NCI-H774 (cell line): Measurements from ENCODE around the gene DDHD1.
"Not testable (repeated sequence)": the region's sequence is repeated elsewhere in the genome, so short reads cannot be mapped to it uniquely, and the experiment has no call there.

Experiments
- DNase-seq: peaks from one replicate; lab custom pipeline; 2025; lab: John Stamatoyannopoulos, UW

The DDHD1 gene

DNA sequence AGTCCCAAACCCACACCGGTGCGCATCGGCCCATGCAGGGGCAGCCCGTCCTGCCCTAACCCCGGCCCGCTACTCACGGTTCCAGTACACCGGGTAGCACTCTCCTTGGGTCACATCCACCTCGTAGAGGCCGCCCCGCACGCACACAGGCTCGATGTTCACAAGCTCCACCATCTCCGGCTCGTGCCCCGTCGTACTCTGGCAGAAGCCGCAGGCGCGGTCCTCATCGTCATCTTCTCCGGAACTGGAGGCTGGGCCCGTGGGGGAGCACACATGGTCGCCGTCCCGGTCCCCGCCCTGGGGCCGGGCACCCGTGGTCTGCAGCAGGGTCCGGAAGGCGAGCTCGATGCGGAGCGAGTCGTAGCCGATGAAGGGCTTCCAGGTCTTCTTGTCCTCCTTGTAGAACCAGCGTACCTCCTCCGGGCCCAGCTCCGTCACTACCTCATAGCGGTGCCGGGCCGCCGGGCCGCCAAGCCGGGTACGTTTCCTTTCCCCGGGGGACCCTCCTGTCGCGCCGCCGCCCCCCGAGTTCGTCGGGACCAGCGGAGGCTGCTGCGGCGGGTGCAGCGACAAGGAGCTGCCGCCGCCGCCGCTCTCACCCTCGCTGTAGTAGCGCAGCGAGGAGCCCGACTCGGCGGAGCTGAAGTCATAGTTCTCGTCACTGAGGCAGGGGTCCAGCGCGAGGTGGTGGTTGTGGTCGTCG is 788 bp downstream of the DDHD1 start:
- DNase-seq: peak; percentile 22

DNA sequence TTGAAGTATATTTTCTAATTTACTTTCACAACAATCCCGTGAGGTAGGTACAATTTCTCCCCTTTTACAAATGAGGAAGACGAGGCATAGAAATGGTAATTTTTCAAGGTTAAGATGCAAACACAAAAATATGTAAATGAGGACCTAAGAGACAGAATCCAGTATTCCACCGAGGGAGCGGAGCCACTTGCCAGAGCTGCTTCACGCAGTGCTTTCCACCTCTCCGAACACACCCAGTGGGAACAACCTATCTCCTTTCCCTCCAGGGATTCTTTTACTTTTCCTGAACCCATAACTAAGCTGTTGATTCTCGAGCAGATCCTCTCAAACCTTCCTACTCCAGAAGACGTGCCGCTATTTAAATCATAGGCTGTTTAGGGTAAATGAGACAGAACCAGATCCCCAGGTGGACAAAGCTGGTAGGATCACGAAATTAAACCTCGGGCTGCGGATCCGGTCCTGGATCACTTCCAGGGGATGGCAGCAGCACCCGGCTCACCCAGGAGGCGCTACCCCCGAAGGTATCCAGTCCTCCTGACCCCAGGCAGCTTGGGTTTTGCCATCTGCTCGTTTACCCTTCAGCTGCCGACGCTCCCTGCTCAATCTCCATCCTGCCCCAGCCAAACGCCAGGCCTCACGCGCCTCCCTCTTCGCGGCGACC is 1.5 kb downstream of the DDHD1 start:
- DNase-seq: peak; percentile 17

DNA sequence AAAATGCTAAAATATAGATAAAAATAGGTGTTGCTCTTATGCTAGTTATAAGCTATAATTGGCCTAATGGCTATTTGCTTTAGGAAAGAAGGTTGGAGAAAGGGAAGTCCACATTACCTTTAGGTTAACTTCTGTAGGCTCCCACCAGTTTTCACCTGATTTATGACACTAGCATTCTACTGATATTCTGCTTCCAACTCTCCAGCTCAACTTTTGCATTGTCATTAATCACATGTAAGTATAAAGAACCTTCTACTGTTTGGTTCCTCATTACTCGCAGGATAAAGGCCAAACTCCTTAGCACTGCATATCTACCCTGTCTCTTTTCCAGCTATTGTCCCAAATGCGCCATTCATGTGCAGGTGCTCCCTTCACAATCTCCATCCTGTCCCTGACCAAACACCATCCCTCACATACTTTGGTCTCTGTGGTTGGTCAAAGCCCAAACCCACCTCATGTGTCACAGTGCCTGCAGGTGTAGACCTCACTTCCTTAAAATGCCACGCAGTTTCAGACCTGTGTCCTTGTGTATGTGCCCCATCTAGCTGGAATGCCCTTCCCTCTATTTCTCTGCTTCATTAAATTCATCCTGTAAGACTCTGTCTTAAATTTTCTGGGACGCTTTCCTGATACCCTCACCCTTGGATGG is 3.3 kb downstream of the DDHD1 start:
- DNase-seq: no peak

DNA sequence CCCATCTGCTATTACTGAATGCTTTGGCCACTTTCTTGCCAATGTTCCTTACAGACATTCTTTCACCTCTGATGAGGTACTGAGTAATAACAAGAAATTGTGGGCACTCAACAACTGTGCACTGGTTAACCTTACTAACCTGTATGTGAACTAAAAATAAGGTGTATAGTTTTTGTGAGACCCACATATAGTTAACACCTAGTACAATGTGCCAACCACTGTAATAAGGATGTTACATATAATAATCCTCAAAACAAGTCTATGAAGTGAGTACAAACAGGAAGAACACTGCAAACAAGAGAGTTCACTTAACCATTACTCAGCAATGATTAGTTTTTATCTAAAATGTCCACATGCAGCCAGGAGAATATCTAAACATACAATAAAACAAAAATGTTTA is 4.5 kb downstream of the DDHD1 start:
- DNase-seq: no peak

DNA sequence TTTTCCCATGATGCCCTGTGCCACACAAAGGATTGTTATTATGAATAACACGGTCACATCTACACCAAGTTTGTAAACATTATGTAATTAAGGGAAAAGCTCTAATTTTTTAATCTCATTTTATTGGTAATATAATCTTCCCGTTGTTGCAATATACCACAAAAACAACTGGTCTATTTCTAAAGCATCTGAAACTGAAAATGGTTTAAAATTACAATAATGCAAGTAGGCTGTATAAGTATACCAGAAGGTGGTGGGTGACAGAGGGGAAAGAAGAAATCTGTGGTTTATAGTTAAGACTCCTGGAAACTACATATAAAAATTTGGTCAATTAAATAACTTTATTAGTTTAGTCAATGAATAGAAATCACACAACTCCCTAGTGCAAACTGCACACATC is 5.2 kb downstream of the DDHD1 start:
- no peak for DNase-seq

DNA sequence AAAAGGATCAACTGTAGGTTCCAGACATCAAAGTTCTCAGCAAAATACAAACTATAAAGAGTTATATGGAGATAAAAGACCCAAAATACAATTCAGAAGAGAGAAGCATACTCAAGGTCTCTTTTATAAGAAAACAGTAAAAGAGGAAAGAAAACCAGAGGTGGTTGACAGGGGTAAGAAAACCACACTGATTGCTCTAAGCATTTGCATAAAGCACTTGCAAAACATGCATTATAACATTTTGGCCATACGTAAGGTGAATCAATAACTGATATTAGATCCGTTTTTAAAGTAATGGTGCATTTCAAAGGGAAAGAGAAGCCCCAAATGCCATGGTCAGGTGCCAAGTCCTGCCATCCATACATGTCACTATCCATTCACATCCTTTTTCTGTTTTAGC is 5.9 kb downstream of the DDHD1 start:
- no peak for DNase-seq

DNA sequence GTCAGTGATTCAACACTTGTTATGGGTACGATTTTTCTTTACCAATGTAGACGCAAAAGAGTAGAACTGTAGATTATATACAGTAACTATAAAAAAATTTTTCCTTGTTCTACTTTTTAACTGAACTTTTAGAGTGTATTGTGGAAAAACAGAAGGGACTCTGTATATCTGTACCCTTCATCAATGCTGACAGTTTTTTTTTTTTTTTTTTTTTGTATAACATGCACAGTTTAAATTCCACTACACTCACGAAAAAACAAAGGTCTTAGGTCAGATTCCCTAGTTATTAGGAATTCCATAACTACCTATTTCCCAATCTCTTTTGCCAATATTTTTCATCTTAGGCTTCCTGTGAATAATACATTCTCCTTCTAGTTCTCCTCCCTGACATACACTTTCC is 6.4 kb downstream of the DDHD1 start:
- DNase-seq: no peak

DNA sequence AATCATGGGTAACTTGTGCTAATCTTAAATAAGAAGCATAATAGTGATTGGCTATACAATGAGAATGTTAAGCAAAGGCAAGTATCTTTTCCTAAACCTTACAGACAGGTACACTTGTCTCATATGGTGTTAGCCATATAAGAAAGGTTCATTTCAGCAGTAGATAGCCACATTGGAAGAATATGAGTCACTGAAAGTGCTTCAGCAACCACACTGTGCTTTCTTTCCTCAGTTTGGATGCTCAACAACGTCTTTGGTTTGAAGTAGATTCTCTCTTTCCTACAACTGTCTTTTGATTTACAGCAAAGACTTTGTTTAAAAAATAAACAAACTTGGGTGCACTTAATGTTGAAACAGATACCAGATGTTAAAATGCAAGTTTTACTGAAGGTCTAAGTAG is 8.9 kb downstream of the DDHD1 start:
- DNase-seq: no peak

DNA sequence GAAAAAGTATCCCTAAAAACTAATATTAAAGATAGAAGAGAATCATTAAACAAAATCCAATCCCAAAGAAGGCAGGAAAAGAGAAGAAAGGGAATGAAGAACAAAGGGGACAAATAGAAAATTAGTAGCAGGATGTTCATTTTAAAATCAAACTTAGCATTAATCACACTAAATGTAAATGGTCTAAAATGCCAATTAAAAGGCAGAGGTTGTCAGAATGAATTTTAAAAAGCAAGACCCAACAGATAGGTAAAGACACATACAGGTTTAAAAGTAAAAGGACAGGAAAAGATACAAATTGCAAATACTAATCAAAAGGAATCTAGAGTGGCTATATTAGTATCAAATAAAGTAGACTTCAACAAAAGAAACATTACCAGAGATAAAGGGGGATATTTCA is 12.5 kb downstream of the DDHD1 start:
- DNase-seq: no peak

DNA sequence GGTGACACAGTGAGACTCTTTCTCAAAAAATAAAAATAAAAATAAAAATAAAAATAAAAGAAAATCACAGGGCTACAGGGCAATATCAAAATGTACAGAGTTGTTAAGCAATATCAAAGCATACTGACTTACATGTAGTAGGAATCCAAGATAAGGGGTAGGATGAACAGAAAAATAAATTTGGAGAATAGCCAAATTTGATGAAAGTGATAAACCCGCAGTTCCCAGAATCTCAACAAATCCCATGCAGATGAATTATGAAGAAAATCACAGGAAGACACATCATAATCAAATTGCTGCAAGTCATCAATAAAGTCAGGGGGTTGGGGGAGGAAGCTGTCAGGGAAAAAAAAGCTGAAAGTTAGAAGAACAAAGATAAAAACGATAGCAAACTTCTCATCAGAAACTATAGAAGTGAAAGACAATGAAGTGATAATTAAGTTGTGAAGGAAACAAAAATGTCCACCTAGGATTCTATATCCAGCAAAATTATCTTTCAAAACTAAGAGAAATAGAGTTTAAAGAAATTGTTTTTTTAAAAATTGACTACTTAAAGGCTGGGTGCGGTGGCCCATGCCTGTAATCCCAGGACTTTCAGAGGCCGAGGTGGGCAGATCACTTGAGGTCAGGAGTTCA is 15.4 kb downstream of the DDHD1 start:
- no peak for DNase-seq

DNA sequence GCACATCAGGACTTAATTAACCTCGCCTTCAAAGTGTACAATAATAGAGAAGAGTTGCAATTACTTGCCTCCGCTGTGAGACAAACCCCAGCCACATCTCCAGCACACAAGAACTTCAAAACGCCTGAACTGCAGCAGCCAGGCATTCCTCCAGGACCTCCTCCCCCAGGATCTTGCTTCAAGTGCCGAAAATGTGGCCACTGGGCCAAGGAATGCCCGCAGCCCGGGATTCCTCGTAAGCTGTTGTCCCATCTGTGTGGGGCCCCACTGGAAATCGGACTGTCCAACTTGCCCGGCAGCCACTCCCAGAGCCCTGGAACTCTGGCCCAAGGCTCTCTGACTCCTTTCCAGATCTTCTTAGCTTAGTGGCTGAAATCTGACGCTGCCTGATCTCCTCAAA is 22.6 kb downstream of the DDHD1 start:
- not testable (repeated sequence) for DNase-seq

DNA sequence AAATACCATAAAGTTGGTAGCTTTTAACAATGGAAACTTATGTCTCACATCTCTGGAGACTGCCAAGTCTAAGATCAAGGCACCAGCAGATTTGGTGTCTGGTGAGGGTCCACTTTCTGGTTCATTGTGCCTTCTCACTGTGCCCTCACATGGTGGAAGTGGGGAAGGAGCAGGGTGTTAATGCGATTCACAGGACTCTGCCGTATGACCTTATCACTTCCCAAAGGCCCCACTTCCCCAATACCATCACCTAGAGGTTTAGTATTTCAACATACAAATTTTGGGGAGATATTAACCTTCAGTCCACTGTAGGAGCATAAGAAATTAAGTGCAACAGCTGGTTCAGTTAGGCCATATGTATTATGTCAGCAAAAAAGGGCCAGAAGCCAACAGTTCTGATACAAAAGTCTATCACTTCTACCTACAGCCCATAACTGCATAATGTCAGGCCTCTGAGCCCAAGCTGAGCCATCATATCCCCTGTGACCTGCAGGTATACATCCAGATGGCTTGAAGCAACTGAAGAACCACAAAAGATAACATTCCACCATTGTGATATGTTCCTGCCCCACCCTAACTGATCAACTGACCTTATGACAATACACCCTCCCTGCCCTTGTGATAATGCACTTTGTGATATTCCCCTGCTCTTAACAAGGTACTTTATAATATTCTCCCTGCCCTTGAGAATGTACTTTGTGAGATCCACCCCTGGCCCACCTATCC is 24.7 kb downstream of the DDHD1 start:
- DNase-seq: no peak

DNA sequence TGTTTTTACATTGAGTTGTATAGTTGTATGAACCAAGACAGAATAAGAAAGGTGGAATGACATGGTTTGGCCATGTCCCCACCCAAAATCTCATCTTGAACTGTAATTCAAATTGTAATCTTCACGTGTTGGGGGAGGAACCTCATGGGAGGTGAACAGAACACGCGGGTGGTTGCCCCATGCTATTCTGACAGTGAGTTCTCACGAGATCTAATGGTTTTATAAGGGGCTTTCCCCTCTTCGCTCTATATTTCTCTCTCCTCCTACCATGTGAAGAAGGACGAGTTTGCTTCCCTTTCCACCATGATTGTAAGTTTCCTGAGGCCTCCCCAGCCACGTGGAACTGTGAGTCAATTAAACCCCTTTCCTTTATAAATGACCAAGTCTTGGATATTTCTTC is 25.3 kb downstream of the DDHD1 start:
- DNase-seq: no peak

DNA sequence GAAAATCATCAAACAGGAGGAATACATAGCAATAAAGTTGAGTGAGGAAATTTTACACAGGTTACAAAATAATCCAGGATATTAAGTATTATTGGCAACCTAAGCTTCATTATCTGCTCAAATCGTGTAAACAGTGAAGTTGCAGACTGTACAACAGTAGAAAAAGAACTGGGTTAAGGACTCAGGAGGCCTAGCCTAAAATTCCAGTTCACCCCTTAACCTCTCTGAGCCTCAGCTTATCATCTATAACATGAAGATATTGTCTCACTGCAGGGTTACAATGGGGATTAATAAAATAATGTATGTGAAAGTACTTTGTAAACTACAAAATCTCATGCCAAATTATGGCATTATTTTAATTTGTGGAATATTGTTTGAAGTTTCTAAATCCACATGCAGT is 26.0 kb downstream of the DDHD1 start:
- no peak for DNase-seq

DNA sequence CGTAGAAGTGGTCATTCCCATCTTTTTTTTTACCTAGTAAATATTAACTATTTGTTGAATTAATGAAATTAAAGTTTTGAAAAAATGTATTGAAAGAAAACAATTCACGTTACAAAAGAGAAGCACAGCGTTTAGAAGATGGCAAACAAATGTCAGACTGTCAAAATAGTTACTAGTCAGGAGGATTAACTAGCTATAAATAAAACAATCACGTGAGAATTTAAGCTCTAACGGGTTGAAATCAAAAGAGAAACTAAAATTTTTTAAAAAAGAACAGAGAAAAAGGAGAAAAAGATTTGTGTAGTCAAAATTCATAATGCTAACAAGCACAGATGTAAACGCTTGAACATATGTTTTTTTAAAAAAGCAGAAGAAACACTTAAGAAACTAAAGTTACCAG is 26.4 kb downstream of the DDHD1 start:
- DNase-seq: no peak

DNA sequence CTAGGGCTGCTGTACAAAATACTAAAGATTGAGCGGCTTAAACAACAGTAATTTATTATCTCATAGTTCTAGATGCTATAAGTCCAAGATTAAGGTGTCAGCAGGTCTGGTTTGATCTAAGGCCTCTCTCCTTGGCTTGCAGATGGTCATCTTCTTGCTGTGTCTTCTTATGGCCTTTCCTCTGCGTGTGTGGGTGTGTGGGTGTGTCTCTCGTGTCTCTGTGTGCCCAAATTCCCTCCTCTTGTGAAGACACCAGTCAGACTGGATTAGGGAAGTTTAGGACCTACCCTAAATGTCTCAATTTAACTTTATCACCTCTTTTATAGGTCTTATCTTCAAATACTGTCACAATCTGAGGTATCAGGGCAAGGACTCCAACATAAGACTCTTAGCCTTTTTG is 28.3 kb downstream of the DDHD1 start:
- DNase-seq: no peak

DNA sequence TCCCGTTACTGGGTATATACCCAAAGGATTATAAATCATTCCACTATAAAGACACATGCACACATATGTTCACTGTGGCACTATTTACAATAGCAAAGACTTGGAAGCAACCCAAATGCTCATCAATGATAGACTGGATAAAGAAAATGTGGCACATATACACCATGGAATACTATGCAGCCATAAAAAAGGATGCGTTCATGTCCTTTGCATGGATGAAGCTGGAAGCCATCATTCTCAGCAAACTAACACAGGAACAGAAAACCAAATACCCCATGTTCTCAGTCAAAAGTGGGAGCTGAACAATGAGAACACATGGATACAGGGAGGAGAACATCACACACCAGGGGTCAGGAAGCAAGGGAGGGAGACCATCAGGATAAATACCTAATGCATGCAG is 31.7 kb downstream of the DDHD1 start:
- DNase-seq: not testable (repeated sequence)

DNA sequence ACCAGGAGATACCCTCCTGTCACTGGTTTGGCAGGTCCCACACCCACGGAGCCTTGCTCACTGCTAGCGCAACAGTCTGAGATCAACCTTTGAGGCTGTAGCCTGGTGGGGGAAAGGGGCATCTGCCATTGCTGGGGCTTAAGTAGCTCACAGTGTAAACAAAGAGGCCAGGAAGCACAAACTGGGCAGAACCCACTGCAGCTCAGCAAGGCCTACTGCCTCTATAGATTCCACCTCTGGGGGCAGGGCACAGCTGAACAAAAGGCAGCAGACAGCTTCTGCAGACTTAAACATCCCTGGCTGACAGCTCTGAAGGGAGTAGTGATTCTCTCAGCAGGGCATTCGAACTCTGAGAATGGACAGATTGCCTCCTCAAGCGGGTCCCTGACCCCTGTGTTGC is 35.6 kb downstream of the DDHD1 start:
- not testable (repeated sequence) for DNase-seq

DNA sequence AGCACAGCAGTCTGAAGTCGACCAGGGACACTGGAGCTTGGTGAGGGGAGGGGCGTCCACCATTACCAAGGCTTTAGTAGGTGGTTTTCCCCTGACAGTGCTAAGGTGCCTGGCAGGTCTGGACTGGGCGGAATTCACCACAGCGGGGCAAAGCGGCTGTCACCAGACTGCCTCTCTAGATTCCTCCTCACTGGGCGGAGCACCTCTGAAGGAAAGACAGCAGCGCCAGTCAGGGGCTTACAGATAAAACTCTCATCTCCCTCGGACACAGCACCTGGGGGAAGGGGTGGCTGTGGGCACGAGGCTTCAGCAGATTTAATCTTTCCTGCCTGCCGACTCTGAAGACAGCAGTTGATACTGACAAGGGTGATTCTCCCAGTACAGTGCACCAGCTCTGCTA is 39.1 kb downstream of the DDHD1 start:
- no peak for DNase-seq

DNA sequence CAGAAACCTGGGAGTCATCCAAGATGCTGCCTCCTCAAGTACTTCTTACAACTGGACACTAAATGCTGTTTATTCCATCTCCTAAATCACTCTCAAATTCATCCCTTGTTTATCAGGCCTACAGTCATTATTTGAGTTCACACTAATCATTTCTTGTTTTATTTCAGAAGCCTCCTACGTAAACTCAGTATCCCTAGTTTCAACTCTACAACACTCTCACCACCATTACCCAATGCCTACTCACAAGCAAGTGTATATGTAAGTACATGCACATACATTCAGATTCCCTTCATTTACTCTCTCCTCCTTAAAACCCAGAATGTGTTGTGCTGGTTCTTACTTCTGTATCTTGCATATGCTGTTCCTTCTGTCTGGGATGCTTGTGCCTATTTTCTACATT is 43.0 kb downstream of the DDHD1 start:
- no peak for DNase-seq

DNA sequence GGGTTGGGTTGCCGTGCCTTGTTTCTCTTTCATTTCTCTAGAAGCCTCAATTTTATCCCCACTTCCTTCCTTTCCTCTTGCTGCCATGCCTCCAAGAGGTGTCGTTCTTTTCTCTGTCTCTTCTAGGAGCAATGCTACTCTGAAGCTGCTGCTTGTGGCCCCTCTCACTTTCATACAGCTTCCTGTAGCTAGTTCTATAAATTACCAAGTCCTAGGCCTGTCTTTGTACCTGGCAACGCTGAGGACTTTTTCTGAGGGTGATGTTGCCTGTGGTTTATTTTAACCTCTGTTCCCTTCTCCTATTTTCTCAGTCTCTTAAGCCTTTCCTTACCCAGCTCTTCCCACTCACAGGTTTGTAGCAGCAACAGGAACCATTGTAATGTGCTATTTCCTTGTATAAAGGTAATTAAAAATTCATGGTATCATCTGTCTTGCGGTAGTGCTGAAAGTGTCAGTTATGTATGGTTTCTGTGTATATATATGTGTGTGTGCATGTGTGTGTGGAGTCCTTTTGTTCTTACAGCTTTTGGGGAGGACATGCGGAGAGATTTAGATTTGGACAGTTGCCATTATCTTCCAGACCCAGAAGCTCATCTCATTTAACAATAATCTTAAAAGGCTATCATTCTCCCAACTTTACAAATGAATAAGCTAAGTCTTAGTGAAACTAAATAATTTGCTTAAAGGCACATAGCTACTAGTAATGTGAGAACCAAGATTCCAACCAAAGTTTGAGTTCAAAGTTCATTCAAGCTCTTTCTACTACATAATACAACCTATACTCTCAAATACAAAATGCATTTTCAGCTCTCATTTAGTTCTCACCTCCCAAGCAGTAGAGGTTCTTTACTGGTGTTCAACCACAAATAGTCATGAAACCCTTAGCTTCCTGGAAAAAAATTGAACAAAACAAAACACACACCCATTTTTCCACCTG is 43.8 kb downstream of the DDHD1 start:
- no peak for DNase-seq
